MM.1S (cell line): Measurements from ENCODE around the gene LARP1B.

ENCODE experiments used
- EZH2 ChIP-seq: fragments of 300-600 bp; sonication (generic); optimal IDR thresholded peaks from 2 replicates; pipeline ENCODE3; 2017; ENCODE audit warnings: low read depth, mild to moderate bottlenecking, antibody characterized with exemption, low read length, mixed read lengths
- EZH2phosphoT487 ChIP-seq: fragments of 300-600 bp; sonication (generic); IDR thresholded peaks from 2 replicates; pipeline ENCODE4 v1.6.1; 2018; ENCODE audit warnings: antibody characterized with exemption, low read length
- TF ChIP-seq, protein P1 (sequence below): fragments of 300-600 bp; sonication (generic); IDR thresholded peaks from 2 replicates; pipeline ENCODE4 v1.5.1; 2016; ENCODE audit warnings: antibody characterized with exemption, low read length, mixed read lengths

- TF ChIP-seq, protein P1, sequence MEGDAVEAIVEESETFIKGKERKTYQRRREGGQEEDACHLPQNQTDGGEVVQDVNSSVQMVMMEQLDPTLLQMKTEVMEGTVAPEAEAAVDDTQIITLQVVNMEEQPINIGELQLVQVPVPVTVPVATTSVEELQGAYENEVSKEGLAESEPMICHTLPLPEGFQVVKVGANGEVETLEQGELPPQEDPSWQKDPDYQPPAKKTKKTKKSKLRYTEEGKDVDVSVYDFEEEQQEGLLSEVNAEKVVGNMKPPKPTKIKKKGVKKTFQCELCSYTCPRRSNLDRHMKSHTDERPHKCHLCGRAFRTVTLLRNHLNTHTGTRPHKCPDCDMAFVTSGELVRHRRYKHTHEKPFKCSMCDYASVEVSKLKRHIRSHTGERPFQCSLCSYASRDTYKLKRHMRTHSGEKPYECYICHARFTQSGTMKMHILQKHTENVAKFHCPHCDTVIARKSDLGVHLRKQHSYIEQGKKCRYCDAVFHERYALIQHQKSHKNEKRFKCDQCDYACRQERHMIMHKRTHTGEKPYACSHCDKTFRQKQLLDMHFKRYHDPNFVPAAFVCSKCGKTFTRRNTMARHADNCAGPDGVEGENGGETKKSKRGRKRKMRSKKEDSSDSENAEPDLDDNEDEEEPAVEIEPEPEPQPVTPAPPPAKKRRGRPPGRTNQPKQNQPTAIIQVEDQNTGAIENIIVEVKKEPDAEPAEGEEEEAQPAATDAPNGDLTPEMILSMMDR, result no peak
- TF ChIP-seq EZH2 (no peak), EZH2phosphoT487 (no peak)
These were observed 164.0 kb downstream of the LARP1B start for GRCh38 chr4:128225148-128225547.
